Measurements from ENCODE around the gene CIRBP. TPM values are rescaled to one million over a fixed set of nuclear protein-coding genes. Genes with fewer than 3 reads are reported as not detected.
A peak's percentile ranks its signal among the peaks of the same experiment; 100 is the strongest.

CIRBP gene
- total and polyA plus RNA-seq, 12 donors: 180 to 356 (median 280) TPM

GRCh38 chr19:1240925-1241324 is 28.2 kb upstream of the CIRBP start:
- peaks cover 0 to 8% (median 0%) of the 10 kb centered on the region in 9 donors for H3K36me3 ChIP-seq
- peaks cover 0 to 22% (median 0%) of the 10 kb centered on the region in 7 donors for H3K27me3 ChIP-seq
- WGBS, 2 donors: 61 to 64% methylated on average over 15 of the region's 15 CpGs
- H3K9me3 ChIP-seq: no peaks in the 10 kb centered on the region
- TF ChIP-seq, protein P1, sequence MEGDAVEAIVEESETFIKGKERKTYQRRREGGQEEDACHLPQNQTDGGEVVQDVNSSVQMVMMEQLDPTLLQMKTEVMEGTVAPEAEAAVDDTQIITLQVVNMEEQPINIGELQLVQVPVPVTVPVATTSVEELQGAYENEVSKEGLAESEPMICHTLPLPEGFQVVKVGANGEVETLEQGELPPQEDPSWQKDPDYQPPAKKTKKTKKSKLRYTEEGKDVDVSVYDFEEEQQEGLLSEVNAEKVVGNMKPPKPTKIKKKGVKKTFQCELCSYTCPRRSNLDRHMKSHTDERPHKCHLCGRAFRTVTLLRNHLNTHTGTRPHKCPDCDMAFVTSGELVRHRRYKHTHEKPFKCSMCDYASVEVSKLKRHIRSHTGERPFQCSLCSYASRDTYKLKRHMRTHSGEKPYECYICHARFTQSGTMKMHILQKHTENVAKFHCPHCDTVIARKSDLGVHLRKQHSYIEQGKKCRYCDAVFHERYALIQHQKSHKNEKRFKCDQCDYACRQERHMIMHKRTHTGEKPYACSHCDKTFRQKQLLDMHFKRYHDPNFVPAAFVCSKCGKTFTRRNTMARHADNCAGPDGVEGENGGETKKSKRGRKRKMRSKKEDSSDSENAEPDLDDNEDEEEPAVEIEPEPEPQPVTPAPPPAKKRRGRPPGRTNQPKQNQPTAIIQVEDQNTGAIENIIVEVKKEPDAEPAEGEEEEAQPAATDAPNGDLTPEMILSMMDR (IDR thresholded peaks at IDR 0.05): no peak
- H3K4me1 ChIP-seq: peaks cover 38 to 78% (median 70%) of the 10 kb centered on the region in 9 donors
- no peak for DNase-seq
- H3K27ac ChIP-seq: peak overlapping the region in 9 of 10 donors; percentile 95 to 100 (median 100)
- ATAC-seq: no peak
- intact Hi-C loops (cut with DNase I): loop anchor here in 5 of 10 donors (1.0 to 10.0 kb wide), 5 partner anchors 20 to 316 kb away; partner anchors contain the start of genes ARID3A (in 2 of the 5) and GPX4 (in 1 of the 5)
- H3K4me3 ChIP-seq: peak overlapping the region in 9 of 10 donors; percentile 75 to 93 (median 88)

GRCh38 chr19:1241417-1242095 is 27.6 kb upstream of the CIRBP start, which contains the start of gene ATP5F1D:
ATP5F1D (plus strand) TSS chr19:1241751; CDS start chr19:1241851, 100 bp downstream.
- 1% methylated on average over 59 to 77 of the region's 79 CpGs for WGBS, 2 donors
- Histone ChIP-seq H3K4me1 (peaks cover 42 to 84% (median 76%) of the 10 kb centered on the region in 9 donors), H3K4me3 (peak within 1 kb of the TSS; percentile 63 to 93 (median 86)), H3K36me3 (peaks cover 0 to 8% (median 0%) of the 10 kb centered on the region in 9 donors), H3K27ac (peak within 1 kb of the TSS; percentile 95 to 100 (median 100)), H3K9me3 (no peaks in the 10 kb centered on the region), H3K27me3 (peaks cover 0 to 16% (median 0%) of the 10 kb centered on the region in 7 donors)
- DNase-seq (peak; percentile 94 to 96), ATAC-seq (peak; percentile 31 to 77 (median 62))
- TF ChIP-seq, protein P1 (IDR thresholded peaks at IDR 0.05): peak in 1 of 9 donors; percentile 12
- intact Hi-C loops (cut with DNase I): loop anchor here in 6 of 10 donors (2.0 to 10.0 kb wide), 5 partner anchors 21 to 317 kb away; partner anchors contain the start of genes ARID3A (in 2 of the 6) and GPX4 (in 1 of the 6)

GRCh38 chr19:1243768-1244692 is 25.1 kb upstream of the CIRBP start:
- intact Hi-C loops (cut with DNase I): loop anchor here in 8 of 10 donors (1.0 to 10.0 kb wide), 6 partner anchors 22 to 319 kb away; partner anchors contain the start of genes ARID3A (in 2 of the 8) and GPX4 (in 1 of the 8)
- peaks cover 0 to 8% (median 0%) of the 10 kb centered on the region in 9 donors for H3K36me3 ChIP-seq
- peak overlapping the region; percentile 85 to 100 (median 100) for H3K27ac ChIP-seq
- TF ChIP-seq, protein P1 (IDR thresholded peaks at IDR 0.05): peak; percentile 94 to 98 (median 96)
- DNase-seq (peak; percentile 89 to 90), ATAC-seq (peak; percentile 25 to 59 (median 50))
- no peaks in the 10 kb centered on the region for H3K9me3 ChIP-seq
- no peaks in the 10 kb centered on the region for H3K27me3 ChIP-seq
- peak overlapping the region in 7 of 10 donors; percentile 75 to 92 (median 88) for H3K4me3 ChIP-seq
- 30 to 31% methylated on average over 33 of the region's 33 CpGs for WGBS, 2 donors
- peaks cover 44 to 85% (median 80%) of the 10 kb centered on the region in 9 donors for H3K4me1 ChIP-seq
